ENCODE measurements around the gene LRSAM1.
A peak's percentile ranks its signal among the peaks of the same experiment; 100 is the strongest.

The LRSAM1 gene

DNA sequence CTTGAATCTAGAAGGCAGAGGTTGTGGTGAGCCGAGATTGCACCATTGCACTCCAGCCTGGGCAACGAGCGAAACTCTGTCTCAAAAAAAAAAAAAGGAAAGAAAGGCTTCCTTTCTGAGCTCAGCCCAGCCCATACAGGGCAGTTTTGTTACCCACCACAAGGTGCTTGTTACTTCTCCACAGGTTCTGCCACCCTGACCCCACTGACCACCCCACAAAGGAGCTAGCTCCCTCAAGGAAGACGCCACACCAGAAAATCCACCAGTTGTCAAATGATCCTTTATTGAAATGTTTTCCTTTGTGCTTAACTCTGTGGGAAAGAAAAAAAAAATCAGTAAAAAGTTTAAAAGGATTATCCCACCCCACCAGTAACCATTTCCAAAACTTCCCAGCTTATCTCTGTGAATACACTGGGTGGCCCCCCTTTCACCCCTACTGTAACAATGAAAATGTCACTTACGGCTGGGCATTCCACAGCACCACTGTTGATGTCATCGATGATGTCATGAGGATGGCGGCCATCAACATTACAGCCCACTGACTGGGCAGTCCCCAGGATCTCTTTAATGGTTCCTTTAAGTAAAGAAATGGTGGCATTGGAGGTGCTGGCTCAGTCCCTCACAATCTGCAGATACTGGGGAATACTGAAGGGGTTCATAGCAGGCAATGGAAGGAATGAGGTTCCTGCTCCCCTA is 3.7 kb upstream of the LRSAM1 start:
- peak in 1 of 2 donors; percentile 42 for DNase-seq (ENCODE audit: low read depth in 2 of 2)
- H3K4me3 ChIP-seq (replicated peaks in 1 of 2; ENCODE audit: low read depth in 2 of 2, low read length in 2 of 2), result no peak overlapping the region
- TF ChIP-seq, protein P1, sequence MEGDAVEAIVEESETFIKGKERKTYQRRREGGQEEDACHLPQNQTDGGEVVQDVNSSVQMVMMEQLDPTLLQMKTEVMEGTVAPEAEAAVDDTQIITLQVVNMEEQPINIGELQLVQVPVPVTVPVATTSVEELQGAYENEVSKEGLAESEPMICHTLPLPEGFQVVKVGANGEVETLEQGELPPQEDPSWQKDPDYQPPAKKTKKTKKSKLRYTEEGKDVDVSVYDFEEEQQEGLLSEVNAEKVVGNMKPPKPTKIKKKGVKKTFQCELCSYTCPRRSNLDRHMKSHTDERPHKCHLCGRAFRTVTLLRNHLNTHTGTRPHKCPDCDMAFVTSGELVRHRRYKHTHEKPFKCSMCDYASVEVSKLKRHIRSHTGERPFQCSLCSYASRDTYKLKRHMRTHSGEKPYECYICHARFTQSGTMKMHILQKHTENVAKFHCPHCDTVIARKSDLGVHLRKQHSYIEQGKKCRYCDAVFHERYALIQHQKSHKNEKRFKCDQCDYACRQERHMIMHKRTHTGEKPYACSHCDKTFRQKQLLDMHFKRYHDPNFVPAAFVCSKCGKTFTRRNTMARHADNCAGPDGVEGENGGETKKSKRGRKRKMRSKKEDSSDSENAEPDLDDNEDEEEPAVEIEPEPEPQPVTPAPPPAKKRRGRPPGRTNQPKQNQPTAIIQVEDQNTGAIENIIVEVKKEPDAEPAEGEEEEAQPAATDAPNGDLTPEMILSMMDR (IDR thresholded peaks at IDR 0.05; ENCODE audit: low read depth, low read length), result no peak

DNA sequence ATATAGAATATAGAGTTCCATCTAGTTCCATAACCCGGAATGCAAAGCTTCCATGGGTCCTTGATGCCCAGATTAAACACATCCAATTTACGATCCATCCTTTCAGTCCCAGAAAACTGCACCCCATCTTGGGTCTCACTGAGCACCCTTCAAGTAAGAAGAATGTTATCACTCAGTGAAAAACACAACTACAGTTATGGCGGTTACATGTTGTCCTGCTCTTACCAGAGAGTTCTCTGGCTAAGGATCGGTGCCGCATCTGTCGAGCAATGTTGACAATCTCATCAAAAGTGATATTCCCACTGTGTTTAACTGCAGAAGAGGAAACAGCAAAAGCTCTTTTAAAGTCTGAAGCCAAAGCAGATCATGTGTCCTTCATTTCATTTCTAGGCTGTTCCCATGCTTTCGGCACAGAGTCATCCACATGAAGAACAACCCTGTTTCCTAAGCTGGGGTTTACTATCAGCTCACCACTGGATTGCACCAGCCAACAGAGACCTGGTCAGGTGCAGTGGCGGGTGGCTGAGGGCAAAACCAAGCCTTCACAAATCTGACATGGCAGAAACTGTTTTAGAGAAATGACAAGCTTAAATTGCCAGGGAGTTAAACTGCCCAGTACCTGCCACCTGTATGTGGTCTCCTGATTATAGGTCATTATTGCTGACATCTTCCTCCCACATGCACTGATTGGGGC is 3.1 kb upstream of the LRSAM1 start:
- TF ChIP-seq, protein P1 (IDR thresholded peaks at IDR 0.05; ENCODE audit: low read depth, low read length), result no peak
- no peak for DNase-seq (ENCODE audit: low read depth in 2 of 2)
- H3K4me3 ChIP-seq (replicated peaks in 1 of 2; ENCODE audit: low read depth in 2 of 2, low read length in 2 of 2), result peak overlapping the region in 1 of 2 donors; percentile 74

DNA sequence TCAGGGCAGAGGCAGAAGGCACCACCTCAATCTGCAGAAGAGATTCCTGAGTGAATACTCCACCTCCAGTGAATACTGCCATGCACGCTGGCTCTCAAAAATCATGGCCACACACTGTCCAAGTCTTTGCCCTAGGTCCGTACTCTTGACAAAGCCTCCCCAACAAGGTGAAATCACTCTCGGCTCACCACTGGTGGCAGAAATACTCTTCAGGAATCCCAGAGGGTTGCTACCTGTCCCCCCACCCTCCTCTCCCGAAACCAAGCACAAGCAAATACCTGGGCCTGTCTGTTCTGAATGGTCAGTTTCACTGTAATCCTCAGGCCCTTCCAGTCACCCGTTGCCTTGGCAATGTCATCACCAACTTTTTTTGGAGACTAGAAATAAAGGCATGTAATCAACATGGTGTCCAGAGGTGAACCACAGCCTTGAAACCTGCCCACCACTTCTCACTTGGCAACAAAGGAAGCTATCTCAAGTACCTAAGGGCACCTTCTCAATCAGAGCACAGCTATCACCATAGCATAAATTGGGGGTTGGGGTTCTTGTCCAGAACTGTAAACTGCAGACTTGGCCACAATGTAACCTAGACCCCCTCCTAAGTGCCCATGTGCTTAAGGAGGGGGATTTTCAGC is 1.9 kb upstream of the LRSAM1 start:
- peak in 1 of 2 donors; percentile 13 for DNase-seq (ENCODE audit: low read depth in 2 of 2)
- H3K4me3 ChIP-seq (replicated peaks in 1 of 2; ENCODE audit: low read depth in 2 of 2, low read length in 2 of 2), result peak overlapping the region; percentile 74 to 85
- TF ChIP-seq, protein P1 (IDR thresholded peaks at IDR 0.05; ENCODE audit: low read depth, low read length), result no peak

DNA sequence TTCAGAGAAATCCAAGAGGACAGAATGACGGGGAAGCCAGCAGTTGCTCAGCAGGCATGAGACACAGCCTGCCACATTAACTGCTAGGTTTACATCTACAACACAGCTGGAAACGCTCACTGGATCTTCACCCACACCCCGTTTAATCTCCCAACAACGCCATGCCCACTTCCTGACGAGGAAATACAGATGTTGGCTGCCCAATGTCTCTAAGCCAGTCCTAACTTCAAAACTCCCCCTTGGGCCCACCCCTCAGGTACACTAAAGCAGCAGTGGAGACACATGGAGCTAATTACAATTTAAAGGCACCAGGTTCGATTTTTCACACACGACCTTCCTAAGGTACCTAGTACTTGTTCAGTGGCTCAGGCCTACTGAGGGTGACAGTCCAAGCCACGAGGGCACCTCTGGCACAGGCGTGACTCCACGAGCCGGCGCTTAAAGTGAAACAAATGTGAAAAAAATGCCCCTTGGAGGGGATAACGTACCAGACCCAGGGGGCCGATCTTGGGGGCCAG is 1.0 kb upstream of the LRSAM1 start:
- TF ChIP-seq, protein P1 (IDR thresholded peaks at IDR 0.05; ENCODE audit: low read depth, low read length), result no peak
- H3K4me3 ChIP-seq (replicated peaks in 1 of 2; ENCODE audit: low read depth in 2 of 2, low read length in 2 of 2), result peak overlapping the region; percentile 74 to 85
- peak; percentile 43 to 49 for DNase-seq (ENCODE audit: low read depth in 2 of 2)

DNA sequence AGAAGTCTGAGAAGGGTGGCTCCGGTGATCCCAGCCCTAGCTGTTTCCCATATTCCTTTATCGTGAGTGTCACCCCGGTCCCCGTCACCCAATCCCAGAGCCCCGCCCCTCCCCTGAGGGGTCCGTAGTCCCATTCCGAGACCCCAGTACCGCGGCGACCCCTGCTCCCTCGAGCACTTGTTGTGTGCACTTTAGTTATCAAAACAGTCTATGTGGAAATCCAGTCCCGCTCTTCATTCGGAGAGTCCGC is 223 bp downstream of the LRSAM1 start:
- DNase-seq (ENCODE audit: low read depth in 2 of 2), result no peak
- H3K4me3 ChIP-seq (replicated peaks in 1 of 2; ENCODE audit: low read depth in 2 of 2, low read length in 2 of 2), result peak overlapping the region; percentile 74 to 85
- TF ChIP-seq, protein P1 (IDR thresholded peaks at IDR 0.05; ENCODE audit: low read depth, low read length), result no peak

DNA sequence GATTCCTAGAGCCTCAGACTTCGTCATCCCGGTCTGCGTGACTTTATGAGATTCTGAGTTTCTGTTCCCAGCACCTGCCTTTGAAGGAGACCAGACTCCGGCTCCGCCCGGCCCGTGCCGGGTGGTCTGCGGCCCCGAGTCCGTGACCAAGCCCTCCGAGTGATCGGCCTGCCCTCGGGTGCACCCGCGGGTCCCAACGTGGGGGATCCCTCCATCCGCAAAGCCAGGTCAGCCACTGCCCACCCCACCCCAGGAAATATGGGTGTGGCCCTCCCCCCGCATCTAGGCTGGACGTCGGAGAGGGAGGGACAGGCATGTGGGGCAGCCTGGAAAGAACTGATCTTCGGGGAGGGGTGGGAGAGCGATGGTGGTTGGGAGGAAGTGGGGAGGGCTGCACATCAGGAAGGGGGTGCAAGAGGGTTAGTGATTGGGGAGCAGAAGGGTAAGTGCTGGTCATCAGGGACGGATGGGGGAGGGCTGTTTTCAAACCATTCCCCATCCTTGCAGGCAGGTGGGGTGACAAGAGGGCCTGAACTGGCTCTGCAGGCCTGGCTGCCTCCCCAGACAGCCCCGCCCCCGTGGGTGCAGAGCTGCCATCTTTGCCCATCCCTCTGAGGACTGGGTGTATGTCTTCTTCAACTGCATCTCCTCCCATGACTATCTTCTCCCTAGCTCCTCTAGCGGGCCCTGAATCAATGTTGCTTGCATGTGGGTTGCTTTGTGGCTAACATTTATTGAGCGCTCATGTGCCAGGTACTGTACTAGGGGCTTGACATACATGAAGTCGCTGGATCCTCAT is 747 bp downstream of the LRSAM1 start:
- TF ChIP-seq, protein P1 (IDR thresholded peaks at IDR 0.05; ENCODE audit: low read depth, low read length), result no peak
- DNase-seq (ENCODE audit: low read depth in 2 of 2), result peak; percentile 51 to 64
- H3K4me3 ChIP-seq (replicated peaks in 1 of 2; ENCODE audit: low read depth in 2 of 2, low read length in 2 of 2), result peak overlapping the region; percentile 74 to 85

Measured in cardiac fibroblast (primary cell).